H1 (cell line): ENCODE data around the gene PCDH19. TPM values are rescaled to one million over a fixed set of nuclear protein-coding genes. Genes with fewer than 3 reads are reported as not detected.
A peak's percentile ranks its signal among the peaks of the same experiment; 100 is the strongest.

Source experiments
- ATF2 ChIP-seq: IDR thresholded peaks from 2 replicates; pipeline ENCODE4 v1.6.1; 2012; ENCODE audit warnings: low read length, inconsistent platforms
- CBX8 ChIP-seq: fragments of 300-800, 300-1000 bp; sonication (generic); IDR thresholded peaks from 2 replicates; pipeline ENCODE4 v1.7.1; 2016; ENCODE audit warnings: low read depth, low read length, borderline replicate concordance
- CHD2 ChIP-seq: IDR thresholded peaks from 2 replicates; pipeline ENCODE4 v1.6.1; 2012; ENCODE audit warnings: low read length, improper control_type of control experiment
- KDM4A ChIP-seq: IDR thresholded peaks from one replicate; pipeline ENCODE4 v1.7.1; 2012; ENCODE audit warnings: low read depth, mild to moderate bottlenecking, moderate library complexity, low read length, inconsistent platforms; ENCODE audit not compliant: severe bottlenecking
- NRF1 ChIP-seq: IDR thresholded peaks from 2 replicates; pipeline ENCODE4 v1.6.1; 2011; ENCODE audit warnings: mild to moderate bottlenecking, low read depth, low read length, improper control_type of control experiment
- PHF8 ChIP-seq: fragments of 200-600 bp; sonication (generic); conservative IDR thresholded peaks from 2 replicates; pipeline ENCODE4 v1.7.1; 2012; ENCODE audit warnings: low read depth, mild to moderate bottlenecking, inconsistent platforms, low read length, moderate library complexity
- POLR2A ChIP-seq, 2 experiments: IDR thresholded peaks; 1 replicate in 1 of 2; 2 replicates in 1 of 2; pipeline ENCODE4 v1.6.1; 2011; ENCODE audit warnings: low read depth in 2 of 2, low read length in 2 of 2, mild to moderate bottlenecking in 2 of 2; ENCODE audit errors: control extremely low read depth in 1 of 2
- POLR2AphosphoS5 ChIP-seq: IDR thresholded peaks from 2 replicates; pipeline ENCODE4 v1.6.1; 2011; ENCODE audit warnings: low read depth, low read length
- POU5F1 ChIP-seq: IDR thresholded peaks from 2 replicates; pipeline ENCODE4 v1.6.1; 2011; ENCODE audit warnings: low read depth, mild to moderate bottlenecking, low read length, moderate library complexity
- RNF2 ChIP-seq: fragments of 200-900, 300-1000 bp; sonication (generic); IDR thresholded peaks from 2 replicates; pipeline ENCODE4 v1.7.1; 2016; ENCODE audit warnings: borderline replicate concordance, low read depth, mild to moderate bottlenecking, antibody characterized with exemption, low read length; ENCODE audit not compliant: poor library complexity, severe bottlenecking; ENCODE audit errors: missing control alignments
- SIN3A ChIP-seq, 2 experiments: IDR thresholded peaks in 1 of 2; conservative IDR thresholded peaks in 1 of 2; 2 replicates each; pipeline ENCODE4 v1.6.1; 2011 to 2012; ENCODE audit warnings: low read length in 2 of 2, improper control_type of control experiment in 1 of 2, low read depth in 1 of 2, mild to moderate bottlenecking in 1 of 2
- SIRT6 ChIP-seq: IDR thresholded peaks from one replicate; pipeline ENCODE4 v1.7.1; 2012; ENCODE audit warnings: low read length, inconsistent platforms
- SP2 ChIP-seq: IDR thresholded peaks from 2 replicates; pipeline ENCODE4 v1.6.1; 2012; ENCODE audit warnings: mild to moderate bottlenecking, low read length, inconsistent platforms
- TAF1 ChIP-seq: IDR thresholded peaks from 2 replicates; pipeline ENCODE4 v1.6.1; 2011; ENCODE audit warnings: mild to moderate bottlenecking, low read depth, low read length
- TAF7 ChIP-seq: optimal IDR thresholded peaks from 2 replicates; pipeline ENCODE3; 2011; ENCODE audit warnings: low read depth, mild to moderate bottlenecking, inconsistent platforms, low read length, moderate library complexity, borderline replicate concordance
- TBP ChIP-seq: IDR thresholded peaks from 2 replicates; pipeline ENCODE4 v1.6.1; 2011; ENCODE audit warnings: low read depth, low read length, improper control_type of control experiment
- polyA plus RNA-seq, 7 experiments: library from polyadenylated mRNA; depleted of rRNA in 3 of 7; stranded (reverse) in 5 of 7; unstranded in 2 of 7; fragments of >200 nt in 5 of 7; fragments of 200-250 nt in 2 of 7; gene quantifications; 1 replicate in 5 of 7; 2 replicates in 1 of 7; 4 replicates in 1 of 7; pipeline versions ENCODE4 v1.2.1 to v1.2.3, GENCODE V29; 2011 to 2013; ENCODE audit warnings: missing spikeins in 2 of 7, mixed read lengths in 2 of 7
- total RNA-seq: library from RNA; stranded (reverse); fragmentation: NEBNext Ultra II Directional; extraction: Animal tissue kit (Norgen Biotek cat#: 25700); gene quantifications from 2 replicates; pipeline ENCODE4 v1.2.1, GENCODE V29; 2021

Gene PCDH19
- total and polyA plus RNA-seq, 2 of the 8 experiments (the other 6 are each of a cell fraction or from before 2014, with no cell fraction given) = 0.12 to 1.2 TPM

DNA sequence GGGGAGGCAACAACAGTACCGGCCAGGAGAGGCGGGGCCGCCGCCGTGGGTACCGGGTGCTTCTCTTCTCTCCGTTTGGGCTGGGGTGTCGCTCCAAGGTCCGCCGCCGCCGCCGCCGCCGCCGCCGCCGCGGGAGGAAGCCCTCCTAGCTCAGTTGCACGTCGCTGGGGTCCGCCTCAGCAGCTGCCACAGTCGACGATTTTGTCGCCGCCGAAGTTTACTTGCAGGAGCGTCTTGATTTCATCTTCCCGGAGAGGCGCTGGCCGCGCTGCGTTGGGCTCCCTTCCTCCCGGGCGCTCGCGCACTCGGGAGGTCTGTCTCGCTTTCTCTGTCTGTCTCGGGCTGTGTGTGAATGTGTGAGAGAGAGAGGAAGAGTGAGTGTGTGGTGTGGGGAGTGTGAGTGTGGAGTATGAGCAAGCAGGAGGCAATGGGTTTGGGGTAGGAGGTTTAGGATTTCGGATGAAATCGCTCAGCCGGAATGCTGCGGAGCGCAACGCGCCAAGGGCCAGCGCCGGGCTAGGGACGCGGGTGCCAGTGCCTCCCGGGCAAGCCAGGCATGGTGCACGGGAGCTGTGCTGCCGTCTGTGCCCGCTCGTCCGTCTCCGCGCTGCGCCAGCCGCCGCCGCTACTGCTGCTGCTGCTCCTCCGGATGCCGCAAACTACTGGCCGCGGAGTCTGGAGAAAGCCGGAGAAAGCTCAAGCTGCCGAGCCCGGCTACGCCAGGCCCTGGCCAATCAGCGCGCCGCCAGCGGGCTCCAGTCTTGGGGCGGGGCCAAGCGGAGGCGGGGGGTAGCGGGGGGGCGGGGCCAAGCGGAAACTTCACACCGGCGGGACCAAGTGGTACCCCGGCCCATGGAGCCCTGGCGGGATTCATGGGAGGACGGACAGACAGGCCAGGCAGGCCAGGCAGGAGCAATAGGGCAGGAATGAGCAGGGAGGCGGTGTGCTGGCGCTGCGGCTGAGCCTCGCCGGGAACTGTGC, at the start of gene PCDH19 (continued):
- no peak for TF ChIP-seq ATF2
- no peak for TF ChIP-seq PHF8
- peak; percentile 76 for TF ChIP-seq TAF7
- no peak for TF ChIP-seq SP2
- no peak for TF ChIP-seq SIN3A (conservative IDR thresholded peaks at IDR 0.05 in 1 of 2, IDR thresholded peaks at IDR 0.05 in 1 of 2; ENCODE audit: low read depth in 1 of 2, low read length in 2 of 2)
- peak; percentile 62; the same call in 1 of the 2 replicates for TF ChIP-seq POLR2AphosphoS5
- no peak for TF ChIP-seq CHD2
- no peak for TF ChIP-seq CBX8
- TF ChIP-seq KDM4A = peak; percentile 21
- TF ChIP-seq POU5F1 = no peak
- TF ChIP-seq NRF1 = no peak
- TF ChIP-seq POLR2A (IDR thresholded peaks at IDR 0.05; ENCODE audit: control extremely low read depth in 1 of 2, low read depth in 2 of 2, low read length in 2 of 2) = peak in 1 of 2 experiments; percentile 56; a peak in 2 of 3 replicates
- no peak for TF ChIP-seq SIRT6
- peak; percentile 89 for TF ChIP-seq TAF1
- TF ChIP-seq RNF2 = no peak
- TF ChIP-seq TBP = peak; percentile 75
